Loucy (cell line): Measurements from ENCODE around the gene EFNB1.

Experiments used
- EZH2phosphoT487 ChIP-seq: fragments of 200-600 bp; IDR thresholded peaks from 2 replicates; pipeline ENCODE4 v1.6.1; 2018; ENCODE audit warnings: antibody characterized with exemption, mild to moderate bottlenecking, moderate library complexity, borderline replicate concordance
- TF ChIP-seq, protein P1 (sequence below): fragments of 200-600 bp; sonication (generic); conservative IDR thresholded peaks from 2 replicates; pipeline ENCODE4 v1.5.1; 2014; ENCODE audit warnings: mild to moderate bottlenecking, antibody characterized with exemption, low read length

DNA sequence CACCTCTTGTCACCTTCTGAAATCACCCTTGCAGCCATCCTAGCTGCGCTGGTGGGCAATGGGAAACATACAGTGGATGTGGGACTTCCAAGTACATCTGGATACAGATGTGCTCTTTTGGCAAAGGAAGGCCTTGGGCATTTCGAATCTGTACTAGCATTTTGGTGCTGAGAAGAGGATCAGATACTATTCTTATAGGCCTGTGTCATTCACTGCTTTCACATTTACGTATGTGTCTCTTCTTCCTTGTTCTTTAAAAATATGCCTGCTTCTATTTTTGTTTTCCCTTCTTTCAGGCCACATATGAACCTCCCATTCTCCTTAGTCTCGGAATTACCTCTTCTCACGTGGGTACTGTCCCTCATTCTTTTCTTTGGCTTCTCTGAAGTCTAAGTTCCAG lies 53.1 kb downstream of the EFNB1 start:
- TF ChIP-seq, protein P1, sequence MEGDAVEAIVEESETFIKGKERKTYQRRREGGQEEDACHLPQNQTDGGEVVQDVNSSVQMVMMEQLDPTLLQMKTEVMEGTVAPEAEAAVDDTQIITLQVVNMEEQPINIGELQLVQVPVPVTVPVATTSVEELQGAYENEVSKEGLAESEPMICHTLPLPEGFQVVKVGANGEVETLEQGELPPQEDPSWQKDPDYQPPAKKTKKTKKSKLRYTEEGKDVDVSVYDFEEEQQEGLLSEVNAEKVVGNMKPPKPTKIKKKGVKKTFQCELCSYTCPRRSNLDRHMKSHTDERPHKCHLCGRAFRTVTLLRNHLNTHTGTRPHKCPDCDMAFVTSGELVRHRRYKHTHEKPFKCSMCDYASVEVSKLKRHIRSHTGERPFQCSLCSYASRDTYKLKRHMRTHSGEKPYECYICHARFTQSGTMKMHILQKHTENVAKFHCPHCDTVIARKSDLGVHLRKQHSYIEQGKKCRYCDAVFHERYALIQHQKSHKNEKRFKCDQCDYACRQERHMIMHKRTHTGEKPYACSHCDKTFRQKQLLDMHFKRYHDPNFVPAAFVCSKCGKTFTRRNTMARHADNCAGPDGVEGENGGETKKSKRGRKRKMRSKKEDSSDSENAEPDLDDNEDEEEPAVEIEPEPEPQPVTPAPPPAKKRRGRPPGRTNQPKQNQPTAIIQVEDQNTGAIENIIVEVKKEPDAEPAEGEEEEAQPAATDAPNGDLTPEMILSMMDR = no peak
- TF ChIP-seq EZH2phosphoT487 = no peak
